Small intestine (tissue), 7 donors: ENCODE data around the gene RABGAP1. TPM values are rescaled to one million over a fixed set of nuclear protein-coding genes. Genes with fewer than 3 reads are reported as not detected.

Source experiments
- DNase-seq, 2 donors: peaks; one replicate each; pipeline versions ENCODE4 v3.0.0 to v3.0.0-alpha.2; 2013
- FAIRE-seq: peaks from 2 replicates; lab custom pipeline; 2012; peaks lifted over from hg19 to GRCh38; lab: Jason Lieb, UNC
- H3K27ac ChIP-seq, 3 donors: one replicate each; pipeline ENCODE4 v1.5.1; 2013; ENCODE audit warnings: low read length in 2 of 3, mild to moderate bottlenecking in 2 of 3, control low read depth in 1 of 3, inconsistent platforms in 1 of 3, low read depth in 1 of 3, moderate library complexity in 1 of 3
- H3K27me3 ChIP-seq, 3 donors: one replicate each; pipeline ENCODE4 v1.6.1; 2013; ENCODE audit warnings: low read length in 3 of 3, inconsistent platforms in 1 of 3; ENCODE audit not compliant: control insufficient read depth in 3 of 3, insufficient read depth in 3 of 3
- H3K36me3 ChIP-seq, 3 donors: one replicate each; pipeline ENCODE4 v1.6.1; 2013; ENCODE audit warnings: low read length in 3 of 3, inconsistent platforms in 1 of 3, low read depth in 1 of 3, mild to moderate bottlenecking in 1 of 3, moderate library complexity in 1 of 3; ENCODE audit not compliant: control insufficient read depth in 3 of 3, insufficient read depth in 2 of 3
- H3K4me1 ChIP-seq, 3 donors: one replicate each; pipeline ENCODE4 v1.6.1; 2013; ENCODE audit warnings: low read length in 2 of 3, inconsistent platforms in 1 of 3, low read depth in 1 of 3, mild to moderate bottlenecking in 1 of 3, moderate library complexity in 1 of 3; ENCODE audit not compliant: control insufficient read depth in 3 of 3, insufficient read depth in 2 of 3
- H3K4me3 ChIP-seq, 3 donors: one replicate each; pipeline ENCODE4 v1.5.1; 2013; ENCODE audit warnings: low read length in 3 of 3, control low read depth in 1 of 3, inconsistent platforms in 1 of 3, low read depth in 1 of 3, mild to moderate bottlenecking in 1 of 3, moderate library complexity in 1 of 3
- H3K9me3 ChIP-seq, 2 donors: one replicate each; pipeline ENCODE4 v1.6.1; 2013; ENCODE audit warnings: low read depth in 1 of 2, low read length in 1 of 2; ENCODE audit not compliant: control insufficient read depth in 2 of 2, insufficient read depth in 1 of 2
- WGBS, 3 donors: extraction: QIAGEN DNeasy Blood & Tissue Kit; methylation state at CpG; one replicate each; pipeline ENCODE4 v1.1.7; 2013; 5-methylcytosine and 5-hydroxymethylcytosine counted together
- polyA plus RNA-seq, 4 donors: library from polyadenylated mRNA; stranded (reverse) in 3 of 4; unstranded in 1 of 4; fragments of 200-250 nt in 3 of 4; fragments of 120-200 nt in 1 of 4; gene quantifications; one replicate each; pipeline versions ENCODE4 v1.2.1 to v1.2.3, GENCODE V29; 2013
- donor health status: healthy with polysubstance abuse.
- donor health status: control.
- donor health status: control.
- donor health status: Bipolar disorder and iron deficiency.
- donor health status: healthy.

Gene RABGAP1
- polyA plus RNA-seq, 4 donors: 5.9 to 35.1 (median 8.5) TPM

- FAIRE-seq (no peak), DNase-seq (no peak)
- H3K36me3 ChIP-seq: no peaks in the 10 kb centered on the region
- no peaks in the 10 kb centered on the region for H3K27me3 ChIP-seq
- no peak overlapping the region for H3K4me3 ChIP-seq
- no peak overlapping the region for H3K27ac ChIP-seq
- H3K4me1 ChIP-seq: peaks cover 0 to 7% (median 3%) of the 10 kb centered on the region in 3 donors
- H3K9me3 ChIP-seq: no peaks in the 10 kb centered on the region
- WGBS, 3 donors: 91 to 97% (median 93%) methylated on average over 1 of the region's 1 CpG
These were observed 8.9 kb downstream of the RABGAP1 start for GRCh38 chr9:122949696-122950095.

GRCh38 chr9:122950263-122950662 is 9.4 kb downstream of the RABGAP1 start:
- FAIRE-seq: no peak
- 92 to 96% (median 92%) methylated on average over 3 of the region's 3 CpGs for WGBS, 3 donors
- no peaks in the 10 kb centered on the region for H3K36me3 ChIP-seq
- H3K27me3 ChIP-seq: no peaks in the 10 kb centered on the region
- H3K27ac ChIP-seq: no peak overlapping the region
- no peak for DNase-seq
- H3K4me3 ChIP-seq: no peak overlapping the region
- H3K9me3 ChIP-seq: no peaks in the 10 kb centered on the region
- peaks cover 0 to 7% (median 3%) of the 10 kb centered on the region in 3 donors for H3K4me1 ChIP-seq

GRCh38 chr9:122951056-122951455 is 10.2 kb downstream of the RABGAP1 start:
- H3K9me3 ChIP-seq: no peaks in the 10 kb centered on the region
- FAIRE-seq: no peak
- no peak for DNase-seq
- peaks cover 0 to 7% (median 3%) of the 10 kb centered on the region in 3 donors for H3K4me1 ChIP-seq
- H3K36me3 ChIP-seq: no peaks in the 10 kb centered on the region
- WGBS, 3 donors: 84 to 100% (median 93%) methylated on average over 1 of the region's 1 CpG
- H3K27ac ChIP-seq: no peak overlapping the region
- H3K4me3 ChIP-seq: no peak overlapping the region
- no peaks in the 10 kb centered on the region for H3K27me3 ChIP-seq

- H3K4me1 ChIP-seq: peaks cover 0 to 7% (median 0%) of the 10 kb centered on the region in 3 donors
- DNase-seq (no peak), FAIRE-seq (no peak)
- peaks cover 0 to 8% (median 4%) of the 10 kb centered on the region in 3 donors for H3K36me3 ChIP-seq
- no peaks in the 10 kb centered on the region for H3K27me3 ChIP-seq
- H3K4me3 ChIP-seq: no peak overlapping the region
- H3K27ac ChIP-seq: no peak overlapping the region
- H3K9me3 ChIP-seq: no peaks in the 10 kb centered on the region
These were observed 13.5 kb downstream of the RABGAP1 start for GRCh38 chr9:122954253-122954691.

- Histone ChIP-seq H3K4me1 (peaks cover 0 to 7% (median 0%) of the 10 kb centered on the region in 3 donors), H3K27me3 (no peaks in the 10 kb centered on the region), H3K27ac (no peak overlapping the region), H3K9me3 (peaks cover 0 to 5% of the 10 kb centered on the region in 2 donors), H3K36me3 (peaks cover 0 to 12% (median 6%) of the 10 kb centered on the region in 3 donors), H3K4me3 (no peak overlapping the region)
- FAIRE-seq: no peak
- DNase-seq: no peak
These were observed 15.1 kb downstream of the RABGAP1 start for GRCh38 chr9:122955961-122956360.

GRCh38 chr9:122961139-122961538 is 20.3 kb downstream of the RABGAP1 start:
- no peak overlapping the region for H3K27ac ChIP-seq
- H3K9me3 ChIP-seq: peaks cover 0 to 5% of the 10 kb centered on the region in 2 donors
- H3K4me1 ChIP-seq: no peaks in the 10 kb centered on the region
- no peaks in the 10 kb centered on the region for H3K27me3 ChIP-seq
- FAIRE-seq (no peak), DNase-seq (no peak)
- peaks cover 0 to 24% (median 6%) of the 10 kb centered on the region in 3 donors for H3K36me3 ChIP-seq
- 91 to 100% (median 93%) methylated on average over 1 of the region's 1 CpG for WGBS, 3 donors
- H3K4me3 ChIP-seq: no peak overlapping the region

GRCh38 chr9:122975196-122975595 is 34.4 kb downstream of the RABGAP1 start:
- DNase-seq (no peak), FAIRE-seq (no peak)
- Histone ChIP-seq H3K4me3 (no peak overlapping the region), H3K9me3 (no peaks in the 10 kb centered on the region), H3K27me3 (no peaks in the 10 kb centered on the region), H3K36me3 (peaks cover 0 to 9% (median 0%) of the 10 kb centered on the region in 3 donors), H3K4me1 (no peaks in the 10 kb centered on the region), H3K27ac (no peak overlapping the region)
- 59 to 87% (median 72%) methylated on average over 2 of the region's 2 CpGs for WGBS, 3 donors

- 54 to 72% (median 68%) methylated on average over 2 of the region's 2 CpGs for WGBS, 3 donors
- FAIRE-seq: no peak
These were observed 37.8 kb downstream of the RABGAP1 start for GRCh38 chr9:122978601-122979000.

GRCh38 chr9:122986010-122986409 is 45.2 kb downstream of the RABGAP1 start:
- Histone ChIP-seq H3K36me3 (peaks cover 2 to 16% (median 3%) of the 10 kb centered on the region in 3 donors), H3K4me1 (no peaks in the 10 kb centered on the region), H3K4me3 (no peak overlapping the region), H3K27ac (no peak overlapping the region), H3K9me3 (no peaks in the 10 kb centered on the region), H3K27me3 (no peaks in the 10 kb centered on the region)
- WGBS, 3 donors: 79 to 91% (median 82%) methylated on average over 5 of the region's 5 CpGs
- DNase-seq (no peak), FAIRE-seq (no peak)

More at GRCh38 chr9:122978601-122979000, 37.8 kb downstream of the RABGAP1 start:
- H3K36me3 ChIP-seq: peaks cover 0 to 4% (median 0%) of the 10 kb centered on the region in 3 donors
- no peak for DNase-seq
- H3K4me1 ChIP-seq: no peaks in the 10 kb centered on the region
- H3K27ac ChIP-seq: no peak overlapping the region
- no peak overlapping the region for H3K4me3 ChIP-seq
- H3K9me3 ChIP-seq: no peaks in the 10 kb centered on the region
- H3K27me3 ChIP-seq: no peaks in the 10 kb centered on the region
